ENCODE results near the gene RPL5. TPM values are rescaled to one million over a fixed set of nuclear protein-coding genes. Genes with fewer than 3 reads are reported as not detected.
A peak's percentile ranks its signal among the peaks of the same experiment; 100 is the strongest.

RPL5 gene
- polyA plus RNA-seq, 1 donor (not counting 4 experiments of a cell fraction or from before 2014, with no cell fraction given) = 2,236 TPM

- Histone ChIP-seq H3K4me3 (ENCODE audit: control insufficient read depth in 2 of 3, extremely low read depth in 1 of 3, insufficient read depth in 2 of 3, low read depth in 1 of 3, low read length in 3 of 3) (no peak overlapping the region), H3K79me2 (ENCODE audit: control insufficient read depth, insufficient read depth, low read length) (no peaks in the 10 kb centered on the region), H2AFZ (ENCODE audit: control insufficient read depth, low read length) (peak overlapping the region; percentile 28), H3K4me1 (ENCODE audit: control insufficient read depth, extremely low read depth, insufficient read depth, low read length) (peaks cover 23% of the 10 kb centered on the region), H3K4me2 (ENCODE audit: control insufficient read depth, extremely low read depth, insufficient read depth, low read depth, low read length) (peak overlapping the region; percentile 67), H3K9me1 (ENCODE audit: control insufficient read depth, extremely low read depth, insufficient read depth, low read length) (no peaks in the 10 kb centered on the region), H3K27me3 (ENCODE audit: control insufficient read depth, extremely low read depth, insufficient read depth, low read length) (no peaks in the 10 kb centered on the region), H3K9ac (ENCODE audit: control insufficient read depth, extremely low read depth, insufficient read depth, low read length) (no peak overlapping the region), H3K27ac (ENCODE audit: control insufficient read depth, insufficient read depth, low read length) (peak overlapping the region; percentile 22), H4K20me1 (ENCODE audit: control insufficient read depth, extremely low read depth, insufficient read depth, low read length) (no peaks in the 10 kb centered on the region), H3K36me3 (ENCODE audit: control insufficient read depth in 2 of 2, extremely low read depth in 1 of 2, insufficient read depth in 2 of 2, low read length in 2 of 2) (peaks cover 3% of the 10 kb centered on the region in 2 experiments), H3K9me3 (ENCODE audit: control insufficient read depth, low read depth, low read length) (no peaks in the 10 kb centered on the region)
- dilution Hi-C loops (cut with MboI; ENCODE audit: extremely low pct_ligation_motif_present, low sequenced_read_pairs) = no loop called here
- FAIRE-seq (peak; percentile 93), DNase-seq (ENCODE audit: low read depth, low spot score) (no peak)
- TF ChIP-seq EZH2 (IDR thresholded peaks at IDR 0.05; ENCODE audit: low read length) (no peak), CTCF (optimal IDR thresholded peaks at IDR 0.05 in 1 of 3, IDR thresholded peaks at IDR 0.05 in 1 of 3, conservative IDR thresholded peaks at IDR 0.05 in 1 of 3; ENCODE audit: extremely low read depth in 1 of 3, insufficient read depth in 2 of 3, low read length in 3 of 3) (no peak)
Measured at GRCh38 chr1:92848201-92848600, 16.4 kb downstream of the RPL5 start.

DNA sequence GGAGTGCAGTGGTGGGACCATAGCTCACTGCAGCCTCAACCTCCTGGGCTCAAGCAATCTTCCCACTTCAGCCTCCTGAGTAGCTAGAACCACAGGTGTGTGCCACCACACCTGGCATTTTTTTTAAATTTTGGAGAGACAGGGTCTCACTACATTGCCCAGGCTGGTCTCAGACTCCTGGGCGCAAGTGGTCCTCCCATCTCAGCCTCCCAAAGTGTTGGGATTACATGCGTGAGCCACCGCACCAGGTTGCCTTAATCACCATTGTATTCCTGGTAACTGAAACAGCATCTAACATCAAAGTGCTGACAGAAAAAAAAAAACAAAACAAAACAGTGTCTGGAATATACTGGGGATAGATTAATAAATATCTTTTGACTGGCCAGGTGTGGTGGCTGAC is 18.2 kb downstream of the RPL5 start:
- no peak for TF ChIP-seq EZH2 (IDR thresholded peaks at IDR 0.05; ENCODE audit: low read length)
- no peak for TF ChIP-seq CTCF (optimal IDR thresholded peaks at IDR 0.05 in 1 of 3, IDR thresholded peaks at IDR 0.05 in 1 of 3, conservative IDR thresholded peaks at IDR 0.05 in 1 of 3; ENCODE audit: extremely low read depth in 1 of 3, insufficient read depth in 2 of 3, low read length in 3 of 3)
- Histone ChIP-seq H3K27ac (ENCODE audit: control insufficient read depth, insufficient read depth, low read length) (no peak overlapping the region), H3K9ac (ENCODE audit: control insufficient read depth, extremely low read depth, insufficient read depth, low read length) (no peak overlapping the region), H3K79me2 (ENCODE audit: control insufficient read depth, insufficient read depth, low read length) (no peaks in the 10 kb centered on the region), H3K4me2 (ENCODE audit: control insufficient read depth, extremely low read depth, insufficient read depth, low read depth, low read length) (no peak overlapping the region), H3K9me3 (ENCODE audit: control insufficient read depth, low read depth, low read length) (no peaks in the 10 kb centered on the region), H2AFZ (ENCODE audit: control insufficient read depth, low read length) (no peak overlapping the region), H3K4me3 (ENCODE audit: control insufficient read depth in 2 of 3, extremely low read depth in 1 of 3, insufficient read depth in 2 of 3, low read depth in 1 of 3, low read length in 3 of 3) (no peak overlapping the region), H3K4me1 (ENCODE audit: control insufficient read depth, extremely low read depth, insufficient read depth, low read length) (peaks cover 23% of the 10 kb centered on the region), H3K27me3 (ENCODE audit: control insufficient read depth, extremely low read depth, insufficient read depth, low read length) (no peaks in the 10 kb centered on the region), H3K9me1 (ENCODE audit: control insufficient read depth, extremely low read depth, insufficient read depth, low read length) (no peaks in the 10 kb centered on the region), H4K20me1 (ENCODE audit: control insufficient read depth, extremely low read depth, insufficient read depth, low read length) (no peaks in the 10 kb centered on the region), H3K36me3 (ENCODE audit: control insufficient read depth in 2 of 2, extremely low read depth in 1 of 2, insufficient read depth in 2 of 2, low read length in 2 of 2) (no peaks in the 10 kb centered on the region)
- dilution Hi-C loops (cut with MboI; ENCODE audit: extremely low pct_ligation_motif_present, low sequenced_read_pairs) = no loop called here
- DNase-seq (ENCODE audit: low read depth, low spot score) (no peak), FAIRE-seq (no peak)

All from keratinocyte (primary cell).